HCT116 (cell line): ENCODE measurements around the gene TTC24. TPM values are rescaled to one million over a fixed set of nuclear protein-coding genes. Genes with fewer than 3 reads are reported as not detected.

ENCODE experiments used
- ATAC-seq: fragments of 200-7000 bp; cut with Tn5 transposase; 2 replicates; pipeline ENCODE4 v1.9.1; 2020; ENCODE audit warnings: mild to moderate bottlenecking, moderate library complexity
- BruUV-seq: library from RNA; stranded (reverse); fragments of 400-500 nt; replicated peaks from 2 replicates; lab custom pipeline; 2021; lab: Mats Ljungman, UMichigan
- CTCF ChIA-PET: fragments of 300-600 bp; sonication (Branson Sonifier 250); formaldehyde crosslinking; loops from one replicate; lab custom pipeline; 2021; ENCODE audit warnings: antibody characterized with exemption; lab: Charles Lee
- POLR2A ChIA-PET: fragments of 300-600, 350-600 bp; sonication (Branson Sonifier 250); formaldehyde crosslinking; loops from one replicate; lab custom pipeline; 2021; ENCODE audit warnings: antibody characterized with exemption; lab: Charles Lee
- RAD21 ChIA-PET, 2 experiments: fragments of 300-600 bp; sonication (Branson Sonifier 250); formaldehyde crosslinking; loops; one replicate each; lab custom pipeline; 2023; ENCODE audit warnings: low total read pairs in 2 of 2; ENCODE audit not compliant: uncharacterized antibody in 2 of 2, unreplicated experiment in 2 of 2, low non-redundant PET in 1 of 2; lab: Charles Lee
- DNase-seq: peaks from one replicate; pipeline ENCODE4 v3.0.0-alpha.2; 2010; ENCODE audit warnings: low read depth, low spot score
- H2AFZ ChIP-seq: fragments of 200-600 bp; shearing (Covaris generic), sonication (generic); 2 replicates; pipeline ENCODE4 v1.6.1; 2017; ENCODE audit warnings: low read depth, mixed run types, mixed read lengths, antibody characterized with exemption, low read length; ENCODE audit not compliant: poor library complexity, severe bottlenecking
- H3K27ac ChIP-seq: 2 replicates; pipeline ENCODE4 v1.5.1; 2012; ENCODE audit warnings: low read depth, low read length
- H3K27me3 ChIP-seq: fragments of 200-600 bp; sonication (generic); 2 replicates; pipeline ENCODE4 v1.6.1; 2016; ENCODE audit warnings: mixed run types, low read length, mixed read lengths; ENCODE audit not compliant: insufficient read depth
- H3K36me3 ChIP-seq, 2 experiments: fragments of 200-500 bp in 1 of 2; fragments of 200-600 bp in 1 of 2; sonication (Bioruptor generic) in 1 of 2; sonication (generic) in 1 of 2; 2 replicates each; pipeline versions ENCODE4 v1.5.1 to v1.6.1; 2014 to 2016; ENCODE audit warnings: low read length in 2 of 2, inconsistent platforms in 1 of 2, mixed read lengths in 1 of 2, mixed run types in 1 of 2; ENCODE audit not compliant: insufficient read depth in 2 of 2, control insufficient read depth in 1 of 2
- H3K4me1 ChIP-seq, 2 experiments: fragments of 200-600 bp in 1 of 2; sonication (generic) in 1 of 2; 2 replicates each; pipeline versions ENCODE4 v1.5.1 to v1.6.1; 2012 to 2017; ENCODE audit warnings: low read length in 2 of 2, inconsistent platforms in 1 of 2, mild to moderate bottlenecking in 1 of 2, mixed read lengths in 1 of 2, mixed run types in 1 of 2, moderate library complexity in 1 of 2; ENCODE audit not compliant: insufficient read depth in 2 of 2, control insufficient read depth in 1 of 2
- H3K4me2 ChIP-seq: fragments of 200-600 bp; sonication (generic); 2 replicates; pipeline ENCODE4 v1.6.1; 2017; ENCODE audit warnings: mixed run types, low read length, mixed read lengths
- H3K4me3 ChIP-seq, 2 experiments: fragments of 200-600 bp in 1 of 2; sonication (generic) in 1 of 2; replicated peaks in 1 of 2; 2 replicates each; pipeline ENCODE4 v1.5.1; 2011 to 2016; ENCODE audit warnings: low read length in 2 of 2, control low read depth in 1 of 2, low read depth in 1 of 2, mild to moderate bottlenecking in 1 of 2, mixed read lengths in 1 of 2, mixed run types in 1 of 2
- H3K79me2 ChIP-seq: fragments of 200-600 bp; sonication (generic); 2 replicates; pipeline ENCODE4 v1.6.1; 2017; ENCODE audit warnings: mild to moderate bottlenecking, mixed run types, low read length, moderate library complexity, mixed read lengths; ENCODE audit not compliant: insufficient read depth
- H3K9ac ChIP-seq: fragments of 200-600 bp; sonication (generic); 2 replicates; pipeline ENCODE4 v1.6.1; 2016; ENCODE audit warnings: low read length, mixed read lengths
- H3K9me2 ChIP-seq: fragments of 200-600 bp; sonication (generic), shearing (Covaris generic); 2 replicates; pipeline ENCODE4 v1.6.1; 2017; ENCODE audit warnings: mixed run types, mild to moderate bottlenecking, moderate library complexity; ENCODE audit not compliant: insufficient read depth
- H3K9me3 ChIP-seq, 2 experiments: fragments of 200-500 bp in 1 of 2; fragments of 200-600 bp in 1 of 2; sonication (Bioruptor generic) in 1 of 2; sonication (generic) in 1 of 2; 2 replicates each; pipeline ENCODE4 v1.6.1; 2014 to 2017; ENCODE audit warnings: low read length in 2 of 2, mixed read lengths in 2 of 2, inconsistent platforms in 1 of 2, low read depth in 1 of 2, mild to moderate bottlenecking in 1 of 2, mixed run types in 1 of 2, moderate library complexity in 1 of 2; ENCODE audit not compliant: control insufficient read depth in 1 of 2, insufficient read depth in 1 of 2
- H4K20me1 ChIP-seq: fragments of 200-600 bp; sonication (generic), shearing (Covaris generic); 2 replicates; pipeline ENCODE4 v1.6.1; 2017; ENCODE audit warnings: mixed run types, mild to moderate bottlenecking, moderate library complexity; ENCODE audit not compliant: insufficient read depth
- EZH2phosphoT487 ChIP-seq: fragments of 200-600 bp; IDR thresholded peaks from 2 replicates; pipeline ENCODE4 v1.6.1; 2018; ENCODE audit warnings: antibody characterized with exemption, borderline replicate concordance
- JUND ChIP-seq: IDR thresholded peaks from 2 replicates; pipeline ENCODE4 v1.6.1; 2012
- YY1 ChIP-seq: IDR thresholded peaks from 2 replicates; pipeline ENCODE4 v1.6.1; 2011; ENCODE audit warnings: low read length, low read depth, moderate library complexity, mild to moderate bottlenecking; ENCODE audit not compliant: insufficient replicate concordance; ENCODE audit errors: extremely low read depth
- ZNF274 ChIP-seq: fragments of 200-500 bp; sonication (Bioruptor generic); IDR thresholded peaks from 2 replicates; pipeline ENCODE4 v1.6.1; 2014; ENCODE audit warnings: mild to moderate bottlenecking, low read depth, low read length, inconsistent platforms
- intact Hi-C: fragments of 100-400 bp; cut with micrococcal nuclease; formaldehyde crosslinking; loops from 2 replicates; pipeline ENCODE4 v1.10.0; 2022
- total RNA-seq: library from RNA; stranded (reverse); gene quantifications from one replicate; pipeline ENCODE4 v1.2.1, GENCODE V29; 2021; ENCODE audit not compliant: unreplicated experiment
- TF ChIP-seq, protein P1 (sequence below), 3 experiments: fragments of 200-600 bp in 1 of 3; sonication (generic) in 1 of 3; IDR thresholded peaks in 2 of 3; conservative IDR thresholded peaks in 1 of 3; 2 replicates each; pipeline ENCODE4 v1.5.1; 2012 to 2017; ENCODE audit warnings: low read depth in 2 of 3, low read length in 2 of 3, antibody characterized with exemption in 1 of 3, borderline replicate concordance in 1 of 3, control low read depth in 1 of 3, mild to moderate bottlenecking in 1 of 3, mixed read lengths in 1 of 3, mixed run types in 1 of 3, moderate library complexity in 1 of 3; ENCODE audit not compliant: insufficient read depth in 1 of 3
- TF ChIP-seq, protein P2 (sequence below): IDR thresholded peaks from 2 replicates; pipeline ENCODE4 v1.6.1; 2012
- TF ChIP-seq, protein P3 (sequence below): IDR thresholded peaks from 2 replicates; pipeline ENCODE4 v1.6.1; 2011; ENCODE audit warnings: mild to moderate bottlenecking, low read length, moderate library complexity; ENCODE audit not compliant: insufficient replicate concordance; ENCODE audit errors: extremely low read depth

TTC24 gene
- total RNA-seq, 1 experiment from 2014 or later, result not detected

DNA sequence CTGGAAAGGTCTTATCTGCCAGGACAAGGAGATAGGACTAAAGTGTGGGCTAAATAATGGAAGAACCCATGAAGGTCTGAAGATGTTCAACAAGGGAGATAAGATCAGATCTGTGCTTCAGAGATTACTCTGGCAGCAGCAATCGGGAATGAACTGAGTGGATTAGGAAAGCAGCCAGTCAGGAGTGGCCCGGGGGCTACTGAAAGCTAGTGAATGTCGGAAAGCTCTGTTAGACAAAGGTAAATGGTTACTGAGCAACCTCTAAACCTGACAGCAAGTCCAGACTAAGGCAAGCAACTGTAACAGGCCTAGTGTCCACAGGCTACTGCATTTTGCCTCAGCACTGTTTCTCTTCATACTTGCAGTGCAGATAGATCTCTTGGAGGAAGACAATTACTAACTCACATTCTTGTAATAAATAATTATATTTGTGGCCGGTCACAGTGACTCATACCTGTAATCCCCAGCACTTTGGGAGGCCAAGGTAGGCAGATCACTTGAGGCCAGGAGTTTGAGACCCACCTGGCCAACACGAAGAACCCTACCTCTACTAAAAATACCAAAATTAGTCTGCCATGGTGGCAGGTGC lies 19.6 kb upstream of the TTC24 start:
- BruUV-seq, result no TSS peak
- Histone ChIP-seq H3K4me1 (no peaks in the 10 kb centered on the region), H2AFZ (no peak overlapping the region), H3K4me3 (no peak overlapping the region), H3K27ac (no peak overlapping the region), H3K27me3 (no peaks in the 10 kb centered on the region), H3K79me2 (no peaks in the 10 kb centered on the region), H3K9ac (no peak overlapping the region), H3K4me2 (no peak overlapping the region), H3K36me3 (peaks cover 16 to 18% of the 10 kb centered on the region in 2 experiments; a peak in 3 of 4 replicates), H3K9me2 (no peaks in the 10 kb centered on the region), H4K20me1 (no peaks in the 10 kb centered on the region), H3K9me3 (no peaks in the 10 kb centered on the region)
- no peak for DNase-seq
- POLR2A ChIA-PET, result no interaction called here
- intact Hi-C loops, result no loop called here
- CTCF ChIA-PET, result no interaction called here
- RAD21 ChIA-PET, result no interaction called here
- ATAC-seq, result no peak
- TF ChIP-seq, protein P1, sequence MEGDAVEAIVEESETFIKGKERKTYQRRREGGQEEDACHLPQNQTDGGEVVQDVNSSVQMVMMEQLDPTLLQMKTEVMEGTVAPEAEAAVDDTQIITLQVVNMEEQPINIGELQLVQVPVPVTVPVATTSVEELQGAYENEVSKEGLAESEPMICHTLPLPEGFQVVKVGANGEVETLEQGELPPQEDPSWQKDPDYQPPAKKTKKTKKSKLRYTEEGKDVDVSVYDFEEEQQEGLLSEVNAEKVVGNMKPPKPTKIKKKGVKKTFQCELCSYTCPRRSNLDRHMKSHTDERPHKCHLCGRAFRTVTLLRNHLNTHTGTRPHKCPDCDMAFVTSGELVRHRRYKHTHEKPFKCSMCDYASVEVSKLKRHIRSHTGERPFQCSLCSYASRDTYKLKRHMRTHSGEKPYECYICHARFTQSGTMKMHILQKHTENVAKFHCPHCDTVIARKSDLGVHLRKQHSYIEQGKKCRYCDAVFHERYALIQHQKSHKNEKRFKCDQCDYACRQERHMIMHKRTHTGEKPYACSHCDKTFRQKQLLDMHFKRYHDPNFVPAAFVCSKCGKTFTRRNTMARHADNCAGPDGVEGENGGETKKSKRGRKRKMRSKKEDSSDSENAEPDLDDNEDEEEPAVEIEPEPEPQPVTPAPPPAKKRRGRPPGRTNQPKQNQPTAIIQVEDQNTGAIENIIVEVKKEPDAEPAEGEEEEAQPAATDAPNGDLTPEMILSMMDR (IDR thresholded peaks at IDR 0.05 in 2 of 3, conservative IDR thresholded peaks at IDR 0.05 in 1 of 3; ENCODE audit: borderline replicate concordance in 1 of 3, insufficient read depth in 1 of 3, low read depth in 2 of 3, low read length in 2 of 3), result no peak
- TF ChIP-seq YY1, result no peak
- TF ChIP-seq, protein P2, sequence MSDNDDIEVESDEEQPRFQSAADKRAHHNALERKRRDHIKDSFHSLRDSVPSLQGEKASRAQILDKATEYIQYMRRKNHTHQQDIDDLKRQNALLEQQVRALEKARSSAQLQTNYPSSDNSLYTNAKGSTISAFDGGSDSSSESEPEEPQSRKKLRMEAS, result no peak
- no peak for TF ChIP-seq EZH2phosphoT487
- TF ChIP-seq ZNF274, result no peak
- TF ChIP-seq JUND, result no peak
- TF ChIP-seq, protein P3, sequence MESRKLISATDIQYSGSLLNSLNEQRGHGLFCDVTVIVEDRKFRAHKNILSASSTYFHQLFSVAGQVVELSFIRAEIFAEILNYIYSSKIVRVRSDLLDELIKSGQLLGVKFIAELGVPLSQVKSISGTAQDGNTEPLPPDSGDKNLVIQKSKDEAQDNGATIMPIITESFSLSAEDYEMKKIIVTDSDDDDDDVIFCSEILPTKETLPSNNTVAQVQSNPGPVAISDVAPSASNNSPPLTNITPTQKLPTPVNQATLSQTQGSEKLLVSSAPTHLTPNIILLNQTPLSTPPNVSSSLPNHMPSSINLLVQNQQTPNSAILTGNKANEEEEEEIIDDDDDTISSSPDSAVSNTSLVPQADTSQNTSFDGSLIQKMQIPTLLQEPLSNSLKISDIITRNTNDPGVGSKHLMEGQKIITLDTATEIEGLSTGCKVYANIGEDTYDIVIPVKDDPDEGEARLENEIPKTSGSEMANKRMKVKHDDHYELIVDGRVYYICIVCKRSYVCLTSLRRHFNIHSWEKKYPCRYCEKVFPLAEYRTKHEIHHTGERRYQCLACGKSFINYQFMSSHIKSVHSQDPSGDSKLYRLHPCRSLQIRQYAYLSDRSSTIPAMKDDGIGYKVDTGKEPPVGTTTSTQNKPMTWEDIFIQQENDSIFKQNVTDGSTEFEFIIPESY, result no peak
